ENCODE measurements around the gene ZNF516.

Gene ZNF516

GRCh38 chr18:76431437-76432273 lies 63.4 kb downstream of the ZNF516 start:
- H3K27me3 ChIP-seq (ENCODE audit: insufficient read depth, low read length, poor library complexity) = no peaks in the 10 kb centered on the region
- no peaks in the 10 kb centered on the region for H3K4me1 ChIP-seq (ENCODE audit: control insufficient read depth, low read depth, low read length)
- H3K36me3 ChIP-seq (ENCODE audit: control insufficient read depth, insufficient read depth, low read length) = no peaks in the 10 kb centered on the region
- H4K8ac ChIP-seq (ENCODE audit: low read depth, low read length) = no peak overlapping the region
- no peak overlapping the region for H2BK15ac ChIP-seq (replicated peaks; ENCODE audit: low read depth)
- no peak overlapping the region for H3K18ac ChIP-seq (ENCODE audit: low read length)
- H2BK120ac ChIP-seq (ENCODE audit: low read depth, low read length) = no peak overlapping the region
- no peak overlapping the region for H3K4ac ChIP-seq (ENCODE audit: low read depth, low read length)
- H3K79me2 ChIP-seq (ENCODE audit: control insufficient read depth, insufficient read depth, low read length) = no peaks in the 10 kb centered on the region
- no peak overlapping the region for H3K9ac ChIP-seq (ENCODE audit: low read length)
- no peak overlapping the region for H3K4me3 ChIP-seq (ENCODE audit: low read length)
- H3K56ac ChIP-seq (ENCODE audit: low read length) = no peak overlapping the region
- no peak overlapping the region for H2BK5ac ChIP-seq (ENCODE audit: low read length)
- WGBS (ENCODE audit: extremely low coverage, insufficient coverage, low lambda C conversion rate) = no CpG with 5 or more reads among the region's 29 CpGs
- H4K5ac ChIP-seq (ENCODE audit: low read length) = no peak overlapping the region
- H3K23ac ChIP-seq (ENCODE audit: low read length) = no peak overlapping the region
- no peak overlapping the region for H3K4me2 ChIP-seq (ENCODE audit: low read length)
- no peak overlapping the region for H2AK5ac ChIP-seq (ENCODE audit: low read length)
- no peaks in the 10 kb centered on the region for H3K79me1 ChIP-seq (ENCODE audit: low read length)
- no peak overlapping the region for H3K27ac ChIP-seq (ENCODE audit: low read depth, low read length)
- DNase-seq = no peak

- Histone ChIP-seq H2BK120ac (ENCODE audit: low read depth, low read length) (no peak overlapping the region), H3K79me1 (ENCODE audit: low read length) (no peaks in the 10 kb centered on the region), H3K18ac (ENCODE audit: low read length) (no peak overlapping the region), H4K5ac (ENCODE audit: low read length) (no peak overlapping the region), H4K8ac (ENCODE audit: low read depth, low read length) (no peak overlapping the region), H3K79me2 (ENCODE audit: control insufficient read depth, insufficient read depth, low read length) (no peaks in the 10 kb centered on the region), H3K4me2 (ENCODE audit: low read length) (no peak overlapping the region), H3K36me3 (ENCODE audit: control insufficient read depth, insufficient read depth, low read length) (no peaks in the 10 kb centered on the region), H3K27ac (ENCODE audit: low read depth, low read length) (no peak overlapping the region), H3K9ac (ENCODE audit: low read length) (no peak overlapping the region), H3K56ac (ENCODE audit: low read length) (no peak overlapping the region), H2BK5ac (ENCODE audit: low read length) (no peak overlapping the region), H2AK5ac (ENCODE audit: low read length) (no peak overlapping the region), H2BK15ac (replicated peaks; ENCODE audit: low read depth) (no peak overlapping the region), H3K4ac (ENCODE audit: low read depth, low read length) (no peak overlapping the region), H3K4me1 (ENCODE audit: control insufficient read depth, low read depth, low read length) (no peaks in the 10 kb centered on the region), H3K27me3 (ENCODE audit: insufficient read depth, low read length, poor library complexity) (no peaks in the 10 kb centered on the region), H3K23ac (ENCODE audit: low read length) (no peak overlapping the region), H3K4me3 (ENCODE audit: low read length) (no peak overlapping the region)
- DNase-seq = no peak
- WGBS (ENCODE audit: extremely low coverage, insufficient coverage, low lambda C conversion rate) = 100% methylated on average over 1 of the region's 4 CpGs
Observed at GRCh38 chr18:76430636-76431035, 64.4 kb downstream of the ZNF516 start.

- WGBS (ENCODE audit: extremely low coverage, insufficient coverage, low lambda C conversion rate) = no CpG with 5 or more reads among the region's 14 CpGs
- DNase-seq = no peak
- no peak overlapping the region for H2BK120ac ChIP-seq (ENCODE audit: low read depth, low read length)
Observed at GRCh38 chr18:76429262-76430126, 65.5 kb downstream of the ZNF516 start.

DNA sequence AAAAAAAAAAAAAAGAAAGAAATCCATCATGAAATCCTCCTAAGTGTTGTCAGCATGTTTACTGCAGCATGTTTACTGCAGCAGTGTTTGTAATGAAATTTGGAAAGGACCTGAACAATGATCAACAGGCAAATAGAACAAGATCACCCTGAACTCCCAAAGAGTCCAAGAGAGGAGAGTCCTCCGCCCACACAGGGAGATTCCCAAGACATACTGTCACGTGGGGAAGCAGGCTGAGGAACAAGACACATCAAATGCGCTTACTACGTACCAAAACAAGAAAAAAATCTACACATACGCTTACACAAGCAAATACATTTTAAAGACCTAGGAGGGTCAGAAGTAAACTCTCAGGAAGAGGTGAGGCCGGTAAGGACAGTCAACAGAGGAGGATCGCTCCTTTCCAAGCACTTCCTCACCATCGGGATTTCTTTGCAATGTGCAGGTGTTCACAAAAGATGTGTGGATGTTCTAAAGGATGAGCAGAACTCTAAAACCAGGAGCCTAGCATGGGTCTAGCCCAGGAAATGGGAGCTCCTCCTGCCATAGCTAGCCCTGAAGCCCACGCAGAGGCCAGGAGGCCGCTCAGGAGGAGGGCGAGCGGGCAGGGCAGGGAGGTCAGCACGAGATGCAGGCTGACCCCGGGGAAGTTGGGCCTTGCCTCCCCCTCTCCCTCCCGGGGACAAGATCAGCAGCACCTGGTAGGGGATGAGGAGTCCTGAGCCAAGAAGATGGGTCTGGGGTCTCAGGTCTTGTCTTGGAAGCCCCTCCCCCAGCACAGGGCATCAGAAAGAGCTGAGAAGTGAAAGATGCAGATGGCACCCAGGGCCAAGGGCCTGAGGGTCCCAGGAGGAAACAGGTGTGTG lies 66.4 kb downstream of the ZNF516 start:
- no peak overlapping the region for H3K4ac ChIP-seq (ENCODE audit: low read depth, low read length)
- no peak overlapping the region for H3K9ac ChIP-seq (ENCODE audit: low read length)
- no peak overlapping the region for H2BK15ac ChIP-seq (replicated peaks; ENCODE audit: low read depth)
- H3K4me3 ChIP-seq (ENCODE audit: low read length) = no peak overlapping the region
- H3K56ac ChIP-seq (ENCODE audit: low read length) = no peak overlapping the region
- no peak overlapping the region for H2BK120ac ChIP-seq (ENCODE audit: low read depth, low read length)
- H3K27ac ChIP-seq (ENCODE audit: low read depth, low read length) = no peak overlapping the region
- no peak overlapping the region for H3K4me2 ChIP-seq (ENCODE audit: low read length)
- H4K5ac ChIP-seq (ENCODE audit: low read length) = no peak overlapping the region
- H3K79me2 ChIP-seq (ENCODE audit: control insufficient read depth, insufficient read depth, low read length) = no peaks in the 10 kb centered on the region
- H3K4me1 ChIP-seq (ENCODE audit: control insufficient read depth, low read depth, low read length) = no peaks in the 10 kb centered on the region
- no peak overlapping the region for H2BK5ac ChIP-seq (ENCODE audit: low read length)
- H4K8ac ChIP-seq (ENCODE audit: low read depth, low read length) = no peak overlapping the region
- no CpG with 5 or more reads among the region's 15 CpGs for WGBS (ENCODE audit: extremely low coverage, insufficient coverage, low lambda C conversion rate)
- H3K79me1 ChIP-seq (ENCODE audit: low read length) = no peaks in the 10 kb centered on the region
- H2AK5ac ChIP-seq (ENCODE audit: low read length) = no peak overlapping the region
- no peak for DNase-seq
- no peaks in the 10 kb centered on the region for H3K27me3 ChIP-seq (ENCODE audit: insufficient read depth, low read length, poor library complexity)
- no peak overlapping the region for H3K23ac ChIP-seq (ENCODE audit: low read length)
- no peaks in the 10 kb centered on the region for H3K36me3 ChIP-seq (ENCODE audit: control insufficient read depth, insufficient read depth, low read length)
- H3K18ac ChIP-seq (ENCODE audit: low read length) = no peak overlapping the region

More at GRCh38 chr18:76429262-76430126, 65.5 kb downstream of the ZNF516 start:
- Histone ChIP-seq H4K8ac (ENCODE audit: low read depth, low read length) (no peak overlapping the region), H4K5ac (ENCODE audit: low read length) (no peak overlapping the region), H3K4me2 (ENCODE audit: low read length) (no peak overlapping the region), H2BK15ac (replicated peaks; ENCODE audit: low read depth) (no peak overlapping the region), H3K27me3 (ENCODE audit: insufficient read depth, low read length, poor library complexity) (no peaks in the 10 kb centered on the region), H3K4me3 (ENCODE audit: low read length) (no peak overlapping the region), H3K4me1 (ENCODE audit: control insufficient read depth, low read depth, low read length) (no peaks in the 10 kb centered on the region), H3K4ac (ENCODE audit: low read depth, low read length) (no peak overlapping the region), H2AK5ac (ENCODE audit: low read length) (no peak overlapping the region), H3K18ac (ENCODE audit: low read length) (no peak overlapping the region), H3K79me1 (ENCODE audit: low read length) (no peaks in the 10 kb centered on the region), H3K56ac (ENCODE audit: low read length) (no peak overlapping the region), H3K27ac (ENCODE audit: low read depth, low read length) (no peak overlapping the region), H3K23ac (ENCODE audit: low read length) (no peak overlapping the region), H2BK5ac (ENCODE audit: low read length) (no peak overlapping the region), H3K9ac (ENCODE audit: low read length) (no peak overlapping the region), H3K79me2 (ENCODE audit: control insufficient read depth, insufficient read depth, low read length) (no peaks in the 10 kb centered on the region), H3K36me3 (ENCODE audit: control insufficient read depth, insufficient read depth, low read length) (no peaks in the 10 kb centered on the region)

- H3K4ac ChIP-seq (ENCODE audit: low read depth, low read length) = no peak overlapping the region
- H3K23ac ChIP-seq (ENCODE audit: low read length) = no peak overlapping the region
- H3K9ac ChIP-seq (ENCODE audit: low read length) = no peak overlapping the region
- WGBS (ENCODE audit: extremely low coverage, insufficient coverage, low lambda C conversion rate) = no CpG with 5 or more reads among the region's 8 CpGs
- no peak overlapping the region for H4K8ac ChIP-seq (ENCODE audit: low read depth, low read length)
- no peaks in the 10 kb centered on the region for H3K79me1 ChIP-seq (ENCODE audit: low read length)
- no peak overlapping the region for H3K56ac ChIP-seq (ENCODE audit: low read length)
- no peak overlapping the region for H3K4me3 ChIP-seq (ENCODE audit: low read length)
- H2AK5ac ChIP-seq (ENCODE audit: low read length) = no peak overlapping the region
- H3K36me3 ChIP-seq (ENCODE audit: control insufficient read depth, insufficient read depth, low read length) = no peaks in the 10 kb centered on the region
- H2BK120ac ChIP-seq (ENCODE audit: low read depth, low read length) = no peak overlapping the region
- no peak overlapping the region for H3K18ac ChIP-seq (ENCODE audit: low read length)
- H3K4me1 ChIP-seq (ENCODE audit: control insufficient read depth, low read depth, low read length) = no peaks in the 10 kb centered on the region
- no peaks in the 10 kb centered on the region for H3K79me2 ChIP-seq (ENCODE audit: control insufficient read depth, insufficient read depth, low read length)
- no peak overlapping the region for H2BK5ac ChIP-seq (ENCODE audit: low read length)
- H4K5ac ChIP-seq (ENCODE audit: low read length) = no peak overlapping the region
- peak; percentile 71 for DNase-seq
- no peak overlapping the region for H2BK15ac ChIP-seq (replicated peaks; ENCODE audit: low read depth)
- no peak overlapping the region for H3K27ac ChIP-seq (ENCODE audit: low read depth, low read length)
- no peaks in the 10 kb centered on the region for H3K27me3 ChIP-seq (ENCODE audit: insufficient read depth, low read length, poor library complexity)
- no peak overlapping the region for H3K4me2 ChIP-seq (ENCODE audit: low read length)
Observed at GRCh38 chr18:76426737-76427305, 68.2 kb downstream of the ZNF516 start.

Data from mesendoderm (in vitro differentiated cells).